ENCODE measurements around the gene KIRREL3. TPM values are rescaled to one million over a fixed set of nuclear protein-coding genes. Genes with fewer than 3 reads are reported as not detected.

KIRREL3 gene
- total RNA-seq, 1 experiment from 2014 or later: 0.06 TPM

DNA sequence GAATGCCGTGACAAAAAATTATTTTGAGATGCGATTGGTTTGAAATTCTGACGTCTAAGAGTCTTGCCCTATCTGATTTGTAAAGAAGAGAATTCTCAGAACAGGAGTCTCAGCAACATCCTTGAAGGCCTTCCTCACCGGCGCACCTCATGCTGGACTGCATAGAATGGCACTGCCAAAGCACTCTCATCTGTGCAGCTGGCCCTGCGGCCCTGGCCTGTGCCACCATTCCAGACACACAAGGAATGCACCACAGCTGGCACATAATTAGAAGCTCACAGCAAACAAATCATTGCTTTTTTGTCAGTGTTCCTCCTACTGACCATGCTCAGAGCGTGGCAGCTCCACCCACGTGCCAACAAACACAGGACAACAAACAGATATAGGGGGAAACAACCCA, 166.0 kb downstream of the KIRREL3 start:
- Histone ChIP-seq H3K4me1 (no peaks in the 10 kb centered on the region), H3K4me3 (no peak overlapping the region), H3K36me3 (no peaks in the 10 kb centered on the region), H3K9me3 (replicated peaks) (no peaks in the 10 kb centered on the region), H3K27ac (no peak overlapping the region), H3K27me3 (no peaks in the 10 kb centered on the region)
- no peak for DNase-seq

DNA sequence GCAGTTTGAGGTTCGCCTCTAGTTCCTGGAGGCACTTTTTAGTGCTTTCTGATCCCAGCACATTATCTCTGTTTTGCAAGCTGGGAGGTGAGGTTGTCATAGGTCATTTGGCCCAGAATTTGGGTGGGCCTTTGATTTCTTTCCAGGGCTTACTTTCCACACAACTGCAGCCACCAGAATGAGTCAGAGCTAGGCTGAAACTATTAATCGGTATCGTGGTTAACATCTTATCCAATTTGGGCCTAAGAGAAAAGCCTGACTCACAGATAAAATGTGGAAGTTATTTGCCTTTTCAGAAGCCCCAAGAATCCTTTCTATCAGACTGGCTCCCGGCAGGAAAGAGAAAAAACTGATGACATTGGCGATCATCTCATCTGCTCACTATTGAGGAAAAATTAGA, 166.4 kb downstream of the KIRREL3 start:
- no peak for DNase-seq

DNA sequence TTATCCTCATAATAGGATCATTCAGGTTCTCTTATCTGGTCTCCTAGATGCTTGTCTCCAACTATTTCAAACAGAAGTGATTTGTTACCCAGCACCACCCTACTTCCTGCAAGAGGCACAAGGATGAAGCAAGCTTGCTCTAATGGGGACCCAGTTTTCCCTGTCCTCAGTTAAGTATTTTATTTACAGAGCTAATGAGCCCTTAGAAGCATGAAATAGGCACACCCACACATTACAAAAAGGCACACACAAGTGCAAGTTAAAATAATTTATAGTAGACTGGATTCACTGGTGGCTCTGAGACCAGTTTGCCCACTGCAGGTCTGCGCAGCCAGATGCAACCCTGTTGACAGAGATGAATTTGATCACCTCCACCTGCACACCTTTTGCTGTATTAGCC, 167.5 kb downstream of the KIRREL3 start:
- H3K36me3 ChIP-seq: no peaks in the 10 kb centered on the region
- no peaks in the 10 kb centered on the region for H3K4me1 ChIP-seq
- H3K27ac ChIP-seq: no peak overlapping the region
- no peak for DNase-seq
- no peaks in the 10 kb centered on the region for H3K27me3 ChIP-seq
- no peak overlapping the region for H3K4me3 ChIP-seq
- no peaks in the 10 kb centered on the region for H3K9me3 ChIP-seq (replicated peaks)

More for the DNA sequence above, 166.4 kb downstream of the KIRREL3 start:
- Histone ChIP-seq H3K4me1 (no peaks in the 10 kb centered on the region), H3K36me3 (no peaks in the 10 kb centered on the region), H3K27ac (no peak overlapping the region), H3K27me3 (no peaks in the 10 kb centered on the region), H3K9me3 (replicated peaks) (no peaks in the 10 kb centered on the region), H3K4me3 (no peak overlapping the region)

DNA sequence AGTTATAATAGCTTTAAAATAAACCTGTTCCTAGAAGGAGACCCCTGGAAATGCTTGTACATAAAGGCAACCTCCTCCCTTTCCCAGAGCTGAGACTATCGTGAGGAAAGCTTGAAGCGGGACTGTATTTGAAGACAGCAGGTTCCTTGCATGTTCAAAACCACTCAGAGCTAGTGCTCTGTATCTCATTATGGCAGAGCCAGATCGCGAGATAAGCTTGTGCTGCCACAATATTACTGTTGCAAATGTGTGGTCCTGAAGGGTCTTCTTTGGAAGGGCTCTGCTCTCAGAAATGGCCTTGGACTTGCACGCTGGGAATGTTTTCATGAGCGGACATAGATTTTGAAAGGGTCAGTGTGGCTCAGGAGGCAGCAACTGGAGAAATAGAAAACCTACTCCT, 168.2 kb downstream of the KIRREL3 start:
- Histone ChIP-seq H3K27ac (no peak overlapping the region), H3K4me3 (no peak overlapping the region), H3K9me3 (replicated peaks) (no peaks in the 10 kb centered on the region), H3K27me3 (no peaks in the 10 kb centered on the region), H3K4me1 (no peaks in the 10 kb centered on the region), H3K36me3 (no peaks in the 10 kb centered on the region)
- no peak for DNase-seq

DNA sequence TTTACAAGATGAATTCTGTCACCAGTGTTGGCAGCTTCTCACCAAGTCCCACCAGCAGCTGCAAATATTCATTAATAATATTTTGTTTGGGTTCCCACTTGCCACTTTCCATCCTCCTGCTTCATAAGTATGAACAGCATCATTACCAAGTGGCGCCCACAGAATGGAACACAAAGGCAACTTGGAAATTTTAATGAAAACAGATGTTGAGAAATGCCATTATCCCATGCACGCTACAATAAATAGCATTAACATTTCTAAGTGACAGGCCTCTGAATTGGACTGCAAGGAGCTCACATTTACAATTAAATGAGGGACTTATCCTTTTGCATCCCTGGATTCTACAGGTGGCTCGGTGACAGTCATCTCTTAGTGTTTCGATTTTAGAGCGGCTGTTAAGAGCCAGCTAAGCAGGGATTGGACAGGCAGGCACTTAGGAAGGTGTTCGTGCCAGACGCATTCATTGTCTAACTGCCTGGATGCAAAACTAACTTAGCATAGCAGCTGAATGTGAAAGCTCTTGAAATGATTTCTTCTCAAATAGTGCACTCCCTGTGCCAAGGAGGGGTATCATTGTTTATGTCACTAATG, 170.3 kb downstream of the KIRREL3 start:
- DNase-seq: no peak
- Histone ChIP-seq H3K4me3 (no peak overlapping the region), H3K27me3 (no peaks in the 10 kb centered on the region)

DNA sequence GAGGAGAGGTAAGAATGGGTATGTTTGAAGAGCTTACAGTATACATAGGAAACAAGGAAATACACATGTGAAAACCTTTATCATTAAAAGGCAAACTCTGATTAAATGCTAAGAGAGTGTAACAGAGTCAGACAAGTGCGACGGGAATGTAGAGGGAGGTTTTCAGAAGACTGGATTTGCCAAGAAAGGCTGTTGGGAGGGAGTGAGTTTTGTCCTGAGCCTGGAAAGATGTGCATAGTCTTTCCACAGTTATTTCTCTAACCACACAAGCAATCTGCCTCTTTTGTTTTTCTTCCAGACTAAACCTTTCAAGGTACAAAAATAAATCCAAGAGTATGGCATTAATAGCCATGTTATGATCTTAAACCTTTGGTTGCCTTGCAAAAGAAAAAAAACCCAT, 170.9 kb downstream of the KIRREL3 start:
- no peaks in the 10 kb centered on the region for H3K36me3 ChIP-seq

More for the DNA sequence above, 170.3 kb downstream of the KIRREL3 start:
- Histone ChIP-seq H3K27ac (no peak overlapping the region), H3K36me3 (no peaks in the 10 kb centered on the region), H3K4me1 (no peaks in the 10 kb centered on the region), H3K9me3 (replicated peaks) (no peaks in the 10 kb centered on the region)

DNA sequence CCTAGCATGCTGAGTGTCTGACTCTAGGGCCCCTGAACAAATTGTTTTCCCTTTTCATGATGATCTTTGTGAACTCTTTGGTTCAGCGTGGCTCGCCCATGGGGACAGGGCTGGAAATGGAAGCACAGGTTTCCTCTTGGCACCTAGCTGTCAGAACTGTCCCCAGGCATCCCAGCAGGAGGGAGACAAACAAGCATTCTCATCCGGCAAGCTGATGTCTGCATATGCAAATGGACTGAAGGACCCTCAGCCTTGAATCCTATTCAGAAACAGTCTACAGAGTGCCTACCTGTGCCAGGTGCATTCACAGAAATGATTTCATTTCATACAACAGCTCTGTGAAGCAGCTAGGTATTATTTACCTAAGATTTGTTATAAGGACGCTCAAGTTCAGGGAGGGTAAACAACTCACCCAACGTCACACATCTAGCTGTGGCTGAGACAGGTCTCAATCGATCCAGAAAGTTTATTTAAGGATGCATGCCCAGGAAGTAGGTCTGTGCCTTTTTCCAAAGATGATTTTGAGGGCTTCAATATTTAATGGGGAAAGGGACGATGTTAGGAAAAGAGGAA, 176.4 kb downstream of the KIRREL3 start:
- Histone ChIP-seq H3K27me3 (no peaks in the 10 kb centered on the region), H3K4me1 (no peaks in the 10 kb centered on the region), H3K36me3 (no peaks in the 10 kb centered on the region), H3K9me3 (replicated peaks) (no peaks in the 10 kb centered on the region), H3K27ac (no peak overlapping the region), H3K4me3 (no peak overlapping the region)
- no peak for DNase-seq

More for the DNA sequence above, 170.9 kb downstream of the KIRREL3 start:
- no peak overlapping the region for H3K4me3 ChIP-seq
- no peaks in the 10 kb centered on the region for H3K4me1 ChIP-seq
- H3K27me3 ChIP-seq: no peaks in the 10 kb centered on the region
- H3K9me3 ChIP-seq (replicated peaks): no peaks in the 10 kb centered on the region
- no peak overlapping the region for H3K27ac ChIP-seq
- no peak for DNase-seq

DNA sequence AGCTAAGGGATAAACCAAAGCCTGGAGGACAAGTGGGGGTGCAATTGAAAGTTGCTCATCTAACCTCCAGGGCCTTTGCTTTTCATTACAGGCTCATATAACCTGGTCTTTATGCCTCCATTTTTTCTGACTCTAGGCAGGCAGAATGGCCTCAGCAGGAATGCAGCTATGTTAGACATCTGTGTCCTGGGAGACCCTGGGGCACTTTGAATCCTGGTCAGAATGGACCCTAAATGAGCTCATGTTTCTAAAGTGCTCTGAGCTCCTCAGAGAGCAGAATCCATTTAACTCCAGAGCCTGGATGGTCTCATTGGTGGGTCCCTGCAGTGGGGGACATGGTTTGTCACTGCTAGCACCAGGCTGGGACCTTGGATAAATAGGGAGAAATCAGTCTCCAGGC, 177.3 kb downstream of the KIRREL3 start:
- Histone ChIP-seq H3K9me3 (replicated peaks) (no peaks in the 10 kb centered on the region), H3K27me3 (no peaks in the 10 kb centered on the region), H3K36me3 (no peaks in the 10 kb centered on the region), H3K27ac (no peak overlapping the region), H3K4me1 (no peaks in the 10 kb centered on the region), H3K4me3 (no peak overlapping the region)
- DNase-seq: no peak

DNA sequence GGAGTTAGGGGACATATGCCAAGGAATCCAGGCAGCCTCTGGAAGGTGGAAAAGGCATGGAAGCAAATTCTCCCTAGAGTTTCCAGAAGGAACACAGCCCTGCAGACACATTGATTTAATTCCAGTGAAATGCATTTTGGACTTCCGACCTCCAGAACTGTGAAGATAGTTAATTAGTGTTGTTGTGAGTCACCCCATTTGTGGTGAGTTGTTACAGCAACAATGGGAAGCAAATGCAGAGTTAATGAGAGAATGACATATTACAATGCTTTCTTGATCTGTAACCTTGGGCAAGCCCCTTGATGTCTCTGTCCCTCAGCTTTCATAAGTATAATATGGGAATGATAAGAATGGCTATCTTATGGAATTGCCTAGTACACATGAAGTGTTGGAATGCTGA, 178.7 kb downstream of the KIRREL3 start:
- Histone ChIP-seq H3K9me3 (replicated peaks) (no peaks in the 10 kb centered on the region), H3K36me3 (no peaks in the 10 kb centered on the region), H3K27me3 (no peaks in the 10 kb centered on the region), H3K4me1 (no peaks in the 10 kb centered on the region), H3K4me3 (no peak overlapping the region), H3K27ac (no peak overlapping the region)
- DNase-seq: no peak

DNA sequence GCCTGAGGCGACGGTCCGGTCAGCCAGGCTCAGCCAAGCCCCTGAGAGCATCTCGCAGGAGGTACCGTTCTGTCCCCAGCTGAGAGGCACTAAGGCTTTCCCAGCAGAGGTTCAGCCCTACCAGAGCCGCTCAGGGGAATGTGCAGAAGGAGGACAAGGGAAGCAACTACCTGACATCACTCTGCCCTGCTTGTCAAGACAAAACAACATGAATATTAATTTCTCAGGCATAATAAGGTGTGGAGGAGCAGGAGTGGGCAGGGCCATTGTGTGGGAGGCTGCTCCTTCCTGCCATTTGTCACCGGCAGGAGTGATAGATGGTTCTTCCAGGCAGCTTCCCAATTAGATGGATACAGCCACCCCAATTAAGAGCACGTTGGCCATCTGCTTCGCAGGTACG, 181.4 kb downstream of the KIRREL3 start:
- no peak overlapping the region for H3K4me3 ChIP-seq
- no peaks in the 10 kb centered on the region for H3K4me1 ChIP-seq
- no peaks in the 10 kb centered on the region for H3K36me3 ChIP-seq
- no peaks in the 10 kb centered on the region for H3K27me3 ChIP-seq
- H3K9me3 ChIP-seq (replicated peaks): no peaks in the 10 kb centered on the region
- DNase-seq: no peak
- H3K27ac ChIP-seq: no peak overlapping the region

DNA sequence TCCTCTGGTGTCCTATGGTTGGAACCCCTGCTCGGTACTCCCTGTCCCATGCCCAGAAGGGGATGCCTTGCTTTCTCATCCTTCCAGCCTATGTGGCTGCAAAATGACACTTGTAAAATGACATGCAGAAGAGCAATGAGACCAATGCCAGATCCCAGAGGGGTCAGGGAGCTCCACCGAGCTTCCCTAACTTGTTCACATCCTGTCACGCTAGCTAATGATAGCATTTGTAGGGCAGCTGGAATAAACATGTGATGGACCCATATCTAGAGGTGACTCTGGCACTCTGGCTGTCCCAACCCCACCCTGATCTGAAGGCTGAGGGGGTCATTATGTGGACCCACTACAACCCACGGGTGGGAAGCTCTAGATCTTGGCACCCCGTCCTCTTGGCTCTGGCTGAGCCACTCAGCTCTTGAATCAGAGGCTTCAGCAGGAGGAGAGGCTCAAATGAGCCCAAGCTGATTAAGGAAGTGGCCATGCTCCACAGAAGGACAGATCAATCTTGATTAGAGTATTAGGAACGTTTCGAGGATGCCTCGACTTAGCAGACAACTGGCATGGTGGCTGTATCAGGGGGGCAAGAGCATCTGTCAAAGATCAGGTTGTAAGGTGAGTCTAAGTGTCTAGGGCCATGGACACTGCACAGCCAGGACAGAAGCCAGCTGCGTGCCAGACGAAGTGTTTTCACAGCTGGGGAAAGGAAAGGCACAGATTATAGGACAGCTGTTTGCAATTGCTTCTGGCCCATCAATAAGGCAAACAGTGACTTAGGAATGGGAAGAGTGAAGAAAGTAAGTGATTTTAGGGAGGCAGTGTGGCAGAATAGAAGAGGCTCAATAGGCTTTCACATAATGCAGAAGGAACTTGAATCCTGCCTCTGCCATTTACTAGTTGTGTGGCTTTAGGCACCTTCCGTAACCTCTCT, 182.8 kb downstream of the KIRREL3 start:
- DNase-seq: no peak
- H3K36me3 ChIP-seq: no peaks in the 10 kb centered on the region
- H3K9me3 ChIP-seq (replicated peaks): no peaks in the 10 kb centered on the region
- H3K4me1 ChIP-seq: no peaks in the 10 kb centered on the region
- no peaks in the 10 kb centered on the region for H3K27me3 ChIP-seq
- H3K4me3 ChIP-seq: no peak overlapping the region
- no peak overlapping the region for H3K27ac ChIP-seq

DNA sequence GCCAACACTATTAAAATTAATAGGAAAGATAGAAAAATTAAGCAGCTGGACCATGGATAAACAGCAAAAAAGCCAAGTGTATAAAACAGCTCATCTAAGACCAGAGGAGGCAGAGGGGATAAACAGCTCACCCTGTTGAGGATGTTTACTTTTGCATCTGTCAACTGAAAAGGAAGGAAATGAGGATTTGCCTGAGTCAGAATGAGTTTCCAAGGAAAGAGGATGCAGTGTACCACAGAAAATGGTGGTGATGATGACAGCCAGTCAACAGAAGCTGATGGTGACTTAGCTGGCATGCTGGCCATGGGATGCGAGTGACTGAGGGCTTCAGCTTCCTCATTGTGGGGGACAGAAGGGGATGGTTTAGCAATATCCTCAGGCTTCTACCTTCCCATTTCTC, 183.5 kb downstream of the KIRREL3 start:
- Histone ChIP-seq H3K9me3 (replicated peaks) (no peaks in the 10 kb centered on the region), H3K27ac (no peak overlapping the region), H3K4me3 (no peak overlapping the region), H3K36me3 (no peaks in the 10 kb centered on the region), H3K27me3 (no peaks in the 10 kb centered on the region), H3K4me1 (no peaks in the 10 kb centered on the region)
- DNase-seq: no peak

DNA sequence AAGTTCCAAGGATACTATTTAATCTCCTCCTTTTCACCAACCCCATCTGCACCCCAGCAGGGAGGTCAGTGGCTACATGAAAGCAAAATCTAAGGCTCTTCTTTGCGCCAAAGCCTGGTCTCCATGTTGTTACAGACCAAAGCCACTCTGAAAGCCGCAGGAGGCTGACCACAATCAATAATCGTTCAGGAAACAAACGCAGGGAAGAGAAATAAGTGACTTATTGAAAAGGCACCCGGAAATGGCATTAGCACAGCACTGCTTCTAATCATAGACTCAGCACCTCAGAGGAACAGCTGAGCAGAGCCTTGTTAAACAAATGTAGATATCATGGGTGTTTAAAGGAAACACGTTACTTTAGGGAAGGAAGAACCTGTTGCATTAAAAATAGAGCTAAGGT, 183.9 kb downstream of the KIRREL3 start:
- no peaks in the 10 kb centered on the region for H3K36me3 ChIP-seq
- H3K4me3 ChIP-seq: no peak overlapping the region
- no peaks in the 10 kb centered on the region for H3K9me3 ChIP-seq (replicated peaks)
- no peaks in the 10 kb centered on the region for H3K4me1 ChIP-seq
- H3K27ac ChIP-seq: no peak overlapping the region
- no peaks in the 10 kb centered on the region for H3K27me3 ChIP-seq
- DNase-seq: no peak

DNA sequence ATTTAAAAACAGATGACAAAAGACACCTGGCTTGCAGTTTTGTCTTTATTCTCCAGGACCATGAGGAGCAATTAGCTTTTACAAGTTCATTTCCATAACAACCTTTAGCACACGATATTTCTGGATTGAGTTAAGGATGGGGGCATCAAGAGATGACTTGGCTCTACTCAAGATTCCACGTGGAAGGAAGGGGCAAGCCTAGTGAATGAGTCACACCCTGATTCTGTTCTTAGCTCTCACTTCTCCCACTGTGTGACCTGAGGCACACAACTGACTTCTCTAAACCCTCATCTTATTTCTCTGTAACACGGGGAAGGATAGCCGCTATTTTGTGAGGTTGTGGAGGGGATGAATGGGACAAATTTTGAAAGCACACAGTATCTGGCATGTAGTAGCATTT, 185.5 kb downstream of the KIRREL3 start:
- Histone ChIP-seq H3K27me3 (no peaks in the 10 kb centered on the region), H3K4me3 (no peak overlapping the region), H3K27ac (no peak overlapping the region), H3K4me1 (no peaks in the 10 kb centered on the region), H3K36me3 (no peaks in the 10 kb centered on the region), H3K9me3 (replicated peaks) (no peaks in the 10 kb centered on the region)
- DNase-seq: no peak

DNA sequence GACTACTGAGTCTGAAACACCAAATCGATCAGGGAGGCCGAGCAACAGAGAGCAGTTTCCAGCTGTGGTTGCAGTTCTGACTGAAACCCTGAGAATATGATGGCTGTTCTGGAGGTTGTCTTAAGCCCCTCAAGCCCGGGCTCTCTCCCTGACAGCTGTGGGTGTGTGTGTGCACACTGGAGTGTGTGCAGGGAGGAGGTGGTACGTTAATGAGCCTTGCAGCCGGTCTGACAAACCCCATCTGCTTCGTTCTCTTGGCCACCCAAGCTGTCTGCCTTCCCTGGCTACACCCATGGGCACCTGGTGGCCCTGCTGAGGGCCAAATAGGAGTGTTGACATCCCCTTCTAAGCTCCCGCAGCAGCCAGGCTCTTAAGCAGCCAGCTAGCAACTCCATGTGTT, 189.8 kb downstream of the KIRREL3 start:
- no peaks in the 10 kb centered on the region for H3K4me1 ChIP-seq
- no peak overlapping the region for H3K4me3 ChIP-seq
- peak in 1 of 2 experiments; percentile 0 for DNase-seq
- no peaks in the 10 kb centered on the region for H3K36me3 ChIP-seq
- no peaks in the 10 kb centered on the region for H3K9me3 ChIP-seq (replicated peaks)
- no peaks in the 10 kb centered on the region for H3K27me3 ChIP-seq
- H3K27ac ChIP-seq: no peak overlapping the region
